SU-DHL-6 (cell line): ENCODE data around the gene DOCK11.

ENCODE experiments used
- CTCF ChIP-seq: fragments of 200-600 bp; sonication (generic); IDR thresholded peaks from one replicate; pipeline ENCODE4 v1.5.1; 2017; ENCODE audit warnings: antibody characterized with exemption, mild to moderate bottlenecking, low read length, moderate library complexity; ENCODE audit not compliant: insufficient read depth, poor library complexity, severe bottlenecking
- EZH2phosphoT487 ChIP-seq: fragments of 200-600 bp; sonication (generic), shearing (Covaris generic); conservative IDR thresholded peaks from 2 replicates; pipeline ENCODE4 v1.6.1; 2018; ENCODE audit warnings: mild to moderate bottlenecking, antibody characterized with exemption, low read length, moderate library complexity, mixed read lengths

DNA sequence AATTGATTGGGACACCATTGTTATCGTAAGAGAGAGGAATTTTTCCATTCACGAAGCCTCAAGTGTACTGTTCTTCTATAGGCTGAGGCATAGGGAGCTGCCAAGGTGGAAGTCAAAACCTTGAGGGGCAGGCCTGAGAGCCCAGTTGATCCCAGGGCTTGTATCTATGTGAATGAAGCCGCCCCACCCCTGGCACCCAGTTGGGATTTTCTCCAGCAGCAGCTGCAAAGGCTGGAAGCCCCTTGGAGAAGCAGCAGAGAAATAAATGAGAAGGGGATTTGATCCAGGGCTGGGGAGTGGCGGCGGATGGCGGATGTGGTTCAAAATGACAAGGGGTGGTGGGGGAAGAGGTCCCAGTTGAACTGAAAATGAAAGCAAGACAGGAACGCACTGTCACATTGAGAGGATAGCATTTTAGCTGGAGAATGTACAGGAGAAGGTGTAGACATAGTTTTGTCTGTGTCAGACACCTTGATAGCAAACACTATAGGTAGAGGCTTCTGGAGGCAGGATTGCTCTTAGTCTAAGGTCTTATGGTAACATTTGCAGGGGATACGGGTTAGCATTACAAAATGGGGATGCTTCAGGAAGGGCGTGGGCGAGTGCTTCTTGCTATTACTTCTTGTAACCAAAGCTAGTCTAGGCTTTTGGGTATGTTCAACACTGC is 32.6 kb downstream of the DOCK11 start:
- TF ChIP-seq CTCF (no peak), EZH2phosphoT487 (no peak)
